ENCODE data around the gene TMPRSS7. TPM values are rescaled to one million over a fixed set of nuclear protein-coding genes. Genes with fewer than 3 reads are reported as not detected.
"Not testable (repeated sequence)": the region's sequence is repeated elsewhere in the genome, so short reads cannot be mapped to it uniquely, and the experiment has no call there.

TMPRSS7 gene
- total RNA-seq, 1 experiment from 2014 or later, result not detected

DNA sequence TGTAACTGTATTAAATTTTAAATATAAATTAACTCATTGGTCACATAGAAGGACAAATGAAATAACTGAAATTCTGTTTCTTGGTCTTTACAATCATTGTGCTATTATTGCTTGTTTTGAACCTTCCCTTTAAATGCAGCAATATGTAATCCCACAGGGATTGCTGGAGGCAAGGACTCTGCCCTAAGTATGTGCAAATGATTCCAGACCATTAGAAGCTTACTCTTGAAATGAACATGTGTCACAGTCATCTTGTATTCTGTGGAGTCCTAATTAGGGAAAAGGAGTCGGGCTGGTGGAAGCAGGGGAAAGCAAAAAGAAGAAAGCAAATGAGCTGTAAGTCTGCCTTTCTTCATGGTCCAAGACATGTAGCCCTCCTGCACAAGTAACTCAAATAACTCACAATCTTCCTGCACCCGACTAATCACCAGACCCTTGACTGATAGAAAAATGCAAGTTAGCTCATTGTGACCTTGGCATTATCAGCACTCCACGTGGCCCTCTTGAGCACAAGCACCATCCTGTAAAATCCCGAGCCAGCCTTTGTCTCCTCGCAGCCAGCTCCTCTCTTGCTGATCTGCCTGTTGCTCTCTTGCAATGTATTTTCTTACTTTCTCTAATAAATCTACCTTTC, 2.3 kb upstream of the TMPRSS7 start:
- BruUV-seq (replicated peaks), result no TSS peak
- CTCF ChIA-PET, result no interaction called here
- TF ChIP-seq, protein P1, sequence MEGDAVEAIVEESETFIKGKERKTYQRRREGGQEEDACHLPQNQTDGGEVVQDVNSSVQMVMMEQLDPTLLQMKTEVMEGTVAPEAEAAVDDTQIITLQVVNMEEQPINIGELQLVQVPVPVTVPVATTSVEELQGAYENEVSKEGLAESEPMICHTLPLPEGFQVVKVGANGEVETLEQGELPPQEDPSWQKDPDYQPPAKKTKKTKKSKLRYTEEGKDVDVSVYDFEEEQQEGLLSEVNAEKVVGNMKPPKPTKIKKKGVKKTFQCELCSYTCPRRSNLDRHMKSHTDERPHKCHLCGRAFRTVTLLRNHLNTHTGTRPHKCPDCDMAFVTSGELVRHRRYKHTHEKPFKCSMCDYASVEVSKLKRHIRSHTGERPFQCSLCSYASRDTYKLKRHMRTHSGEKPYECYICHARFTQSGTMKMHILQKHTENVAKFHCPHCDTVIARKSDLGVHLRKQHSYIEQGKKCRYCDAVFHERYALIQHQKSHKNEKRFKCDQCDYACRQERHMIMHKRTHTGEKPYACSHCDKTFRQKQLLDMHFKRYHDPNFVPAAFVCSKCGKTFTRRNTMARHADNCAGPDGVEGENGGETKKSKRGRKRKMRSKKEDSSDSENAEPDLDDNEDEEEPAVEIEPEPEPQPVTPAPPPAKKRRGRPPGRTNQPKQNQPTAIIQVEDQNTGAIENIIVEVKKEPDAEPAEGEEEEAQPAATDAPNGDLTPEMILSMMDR (IDR thresholded peaks at IDR 0.05; ENCODE audit: unreplicated experiment), result no peak
- no peaks in the 10 kb centered on the region for H3K9me3 Mint-ChIP-seq (ENCODE audit: low read depth, unreplicated experiment)
- no peak overlapping the region for H3K27ac Mint-ChIP-seq (ENCODE audit: unreplicated experiment)
- no peaks in the 10 kb centered on the region for H3K36me3 Mint-ChIP-seq (ENCODE audit: insufficient read depth, unreplicated experiment)
- H3K4me1 Mint-ChIP-seq (ENCODE audit: low read depth, unreplicated experiment), result no peaks in the 10 kb centered on the region
- intact Hi-C loops (cut with micrococcal nuclease; ENCODE audit: unreplicated experiment), result no loop called here
- no peaks in the 10 kb centered on the region for H3K27me3 Mint-ChIP-seq (ENCODE audit: unreplicated experiment)
- no peak overlapping the region for H3K4me3 Mint-ChIP-seq (ENCODE audit: low read depth, unreplicated experiment)
- DNase-seq, result no peak

DNA sequence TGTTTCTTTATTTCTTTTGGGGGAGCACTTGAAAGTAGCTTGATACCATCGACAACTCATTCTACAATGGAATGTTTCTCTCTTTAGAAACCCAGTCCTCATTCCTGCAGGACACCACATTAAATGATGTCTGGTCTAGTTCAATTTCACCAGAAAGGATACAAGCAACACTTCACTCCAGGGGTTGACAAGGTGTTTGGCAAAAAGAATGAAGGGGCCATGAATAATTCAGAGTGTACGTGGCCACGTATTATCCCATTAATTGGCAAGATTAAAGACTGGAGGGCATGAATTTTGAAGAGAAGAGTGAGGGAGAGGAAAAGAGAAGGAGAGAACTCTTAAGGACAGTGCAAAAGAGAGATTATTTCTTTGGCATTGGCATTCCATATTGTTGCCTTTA, 705 bp downstream of the TMPRSS7 start:
- peaks cover 13% of the 10 kb centered on the region for H3K4me1 Mint-ChIP-seq (ENCODE audit: low read depth, unreplicated experiment)
- intact Hi-C loops (cut with micrococcal nuclease; ENCODE audit: unreplicated experiment), result no loop called here
- H3K9me3 Mint-ChIP-seq (ENCODE audit: low read depth, unreplicated experiment), result no peaks in the 10 kb centered on the region
- TF ChIP-seq, protein P1 (IDR thresholded peaks at IDR 0.05; ENCODE audit: unreplicated experiment), result no peak
- CTCF ChIA-PET, result no interaction called here
- no peak overlapping the region for H3K27ac Mint-ChIP-seq (ENCODE audit: unreplicated experiment)
- no peaks in the 10 kb centered on the region for H3K27me3 Mint-ChIP-seq (ENCODE audit: unreplicated experiment)
- H3K36me3 Mint-ChIP-seq (ENCODE audit: insufficient read depth, unreplicated experiment), result no peaks in the 10 kb centered on the region
- no peak overlapping the region for H3K4me3 Mint-ChIP-seq (ENCODE audit: low read depth, unreplicated experiment)
- BruUV-seq (replicated peaks), result no TSS peak
- no peak for DNase-seq

DNA sequence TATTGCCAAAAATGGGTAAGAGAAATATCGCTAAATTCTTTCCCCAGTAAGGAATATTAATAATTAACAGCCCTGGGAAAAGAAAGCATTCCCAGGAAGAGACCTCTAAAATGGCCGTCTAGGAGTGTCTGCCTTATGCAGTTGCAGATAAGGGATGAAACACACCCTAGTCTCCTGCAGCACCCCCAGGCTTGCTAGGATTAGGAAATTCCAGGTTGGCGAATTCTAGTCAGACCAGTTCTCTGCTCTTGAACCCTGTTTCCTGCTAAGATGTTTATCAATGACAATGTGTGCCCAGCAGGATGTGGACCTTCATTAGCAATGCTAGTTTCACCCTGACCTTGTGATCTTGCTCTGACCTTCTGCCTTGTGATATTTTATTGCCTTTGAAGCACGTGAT, 2.7 kb downstream of the TMPRSS7 start:
- BruUV-seq (replicated peaks); H3K4me3 Mint-ChIP-seq (ENCODE audit: low read depth, unreplicated experiment): not testable (repeated sequence)

DNA sequence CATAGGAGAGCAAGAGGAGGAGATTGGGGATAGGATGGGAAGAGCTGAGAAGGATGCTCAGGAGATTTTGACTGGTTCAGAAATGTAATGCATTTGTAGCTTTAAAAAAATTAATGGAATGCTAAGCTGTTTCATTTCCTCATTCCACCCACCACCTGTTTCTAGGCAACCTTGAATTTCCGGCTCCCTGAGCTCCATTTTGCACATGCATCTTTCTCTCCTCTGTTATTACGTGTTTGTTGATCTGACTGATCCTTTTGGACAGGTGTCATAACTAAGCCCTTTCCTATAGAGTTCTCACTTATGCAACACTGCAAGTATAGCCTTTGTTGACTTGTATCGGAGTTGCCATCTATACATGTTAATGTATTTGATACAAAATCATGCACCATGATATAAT, 4.3 kb downstream of the TMPRSS7 start:
- Mint-ChIP-seq H3K4me3 (ENCODE audit: low read depth, unreplicated experiment) (no peak overlapping the region), H3K27me3 (ENCODE audit: unreplicated experiment) (no peaks in the 10 kb centered on the region), H3K9me3 (ENCODE audit: low read depth, unreplicated experiment) (no peaks in the 10 kb centered on the region), H3K27ac (ENCODE audit: unreplicated experiment) (peak overlapping the region; percentile 77), H3K4me1 (ENCODE audit: low read depth, unreplicated experiment) (peaks cover 17% of the 10 kb centered on the region), H3K36me3 (ENCODE audit: insufficient read depth, unreplicated experiment) (no peaks in the 10 kb centered on the region)
- intact Hi-C loops (cut with micrococcal nuclease; ENCODE audit: unreplicated experiment), result no loop called here
- no TSS peak for BruUV-seq (replicated peaks)
- CTCF ChIA-PET, result interaction anchor here (0.6 to 1.7 kb wide), 8 partner anchors 10 to 533 kb away, joined by 3 to 8 read pairs (median 4); partner anchors contain the start of gene ABHD10
- TF ChIP-seq, protein P1 (IDR thresholded peaks at IDR 0.05; ENCODE audit: unreplicated experiment), result no peak
- DNase-seq, result peak; percentile 65

More for the DNA sequence above, 2.7 kb downstream of the TMPRSS7 start:
- Mint-ChIP-seq H3K27ac (ENCODE audit: unreplicated experiment) (peak overlapping the region; percentile 42), H3K4me1 (ENCODE audit: low read depth, unreplicated experiment) (peaks cover 17% of the 10 kb centered on the region)
- CTCF ChIA-PET; H3K36me3 Mint-ChIP-seq (ENCODE audit: insufficient read depth, unreplicated experiment); H3K27me3 Mint-ChIP-seq (ENCODE audit: unreplicated experiment); H3K9me3 Mint-ChIP-seq (ENCODE audit: low read depth, unreplicated experiment); intact Hi-C loops (cut with micrococcal nuclease; ENCODE audit: unreplicated experiment); DNase-seq: not testable (repeated sequence)

DNA sequence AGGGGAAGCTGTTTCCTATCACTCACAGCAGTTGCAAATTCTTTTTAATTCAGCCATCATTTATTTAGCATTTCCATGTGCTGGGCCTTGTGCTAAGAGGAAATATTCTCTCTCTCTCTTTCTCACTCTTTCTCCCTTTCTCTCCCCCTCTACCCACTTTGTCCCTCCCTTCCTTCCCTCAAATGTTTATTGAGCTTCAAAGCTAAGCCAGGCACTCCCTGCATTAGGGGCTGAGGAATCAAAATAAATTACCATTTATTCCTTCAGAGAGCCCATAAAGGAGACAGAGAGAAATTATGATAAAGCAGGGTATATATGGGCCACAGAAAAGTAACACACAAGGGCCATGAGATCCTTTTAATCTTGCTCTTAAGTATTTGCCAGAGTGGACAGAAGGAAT, 6.8 kb downstream of the TMPRSS7 start:
- intact Hi-C loops (cut with micrococcal nuclease; ENCODE audit: unreplicated experiment), result no loop called here
- Mint-ChIP-seq H3K9me3 (ENCODE audit: low read depth, unreplicated experiment) (no peaks in the 10 kb centered on the region), H3K27ac (ENCODE audit: unreplicated experiment) (no peak overlapping the region), H3K27me3 (ENCODE audit: unreplicated experiment) (no peaks in the 10 kb centered on the region), H3K36me3 (ENCODE audit: insufficient read depth, unreplicated experiment) (no peaks in the 10 kb centered on the region), H3K4me1 (ENCODE audit: low read depth, unreplicated experiment) (peaks cover 17% of the 10 kb centered on the region), H3K4me3 (ENCODE audit: low read depth, unreplicated experiment) (no peak overlapping the region)
- TF ChIP-seq, protein P1 (IDR thresholded peaks at IDR 0.05; ENCODE audit: unreplicated experiment), result no peak
- no peak for DNase-seq
- CTCF ChIA-PET, result no interaction called here
- BruUV-seq (replicated peaks), result no TSS peak
